GM04504 (cell line): ENCODE measurements around the gene TBC1D16.

Experiments
- DNase-seq: peaks from one replicate; pipeline ENCODE4 v3.0.0-alpha.2; 2012; ENCODE audit warnings: low read depth

TBC1D16 gene

DNA sequence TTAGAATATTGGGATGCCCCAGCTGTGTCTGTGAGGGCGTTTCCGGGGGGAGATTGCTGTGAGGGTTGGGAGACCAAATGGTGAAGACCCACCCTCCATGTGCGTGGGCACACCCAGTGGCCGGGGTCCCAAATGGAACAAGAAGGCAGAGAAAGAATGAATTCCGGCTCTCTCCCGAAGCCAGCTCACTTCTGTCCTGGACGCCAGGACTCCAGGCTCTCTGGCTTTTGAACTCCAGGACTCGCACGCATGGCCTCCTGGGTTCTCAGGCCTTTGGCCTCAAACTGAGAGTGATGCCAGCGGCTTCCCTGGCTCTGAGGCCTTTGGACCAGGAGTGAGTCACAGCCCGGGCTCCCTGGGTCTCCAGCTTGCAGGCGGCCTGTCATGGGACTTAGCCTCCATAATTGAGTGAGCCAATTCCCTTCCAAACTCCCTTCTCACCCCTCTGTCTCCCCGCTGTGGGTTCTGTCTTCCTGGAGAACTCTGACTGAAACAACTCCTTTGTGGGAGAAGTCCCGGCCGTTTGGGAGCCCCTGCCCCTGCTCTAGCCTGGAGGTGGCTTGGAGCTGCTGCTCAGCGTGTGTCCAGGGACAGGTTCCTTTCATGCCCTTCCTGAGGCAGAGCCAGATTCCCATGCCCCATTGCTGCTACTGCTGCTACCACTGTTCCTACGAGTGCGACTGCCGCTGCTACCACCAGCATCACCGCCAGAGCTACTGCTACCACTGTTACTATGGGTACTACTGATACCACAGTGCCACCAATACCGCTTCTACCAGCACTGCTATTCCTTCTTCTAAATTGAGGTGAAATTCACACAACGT lies 146.6 kb downstream of the TBC1D16 start:
- no peak for DNase-seq

DNA sequence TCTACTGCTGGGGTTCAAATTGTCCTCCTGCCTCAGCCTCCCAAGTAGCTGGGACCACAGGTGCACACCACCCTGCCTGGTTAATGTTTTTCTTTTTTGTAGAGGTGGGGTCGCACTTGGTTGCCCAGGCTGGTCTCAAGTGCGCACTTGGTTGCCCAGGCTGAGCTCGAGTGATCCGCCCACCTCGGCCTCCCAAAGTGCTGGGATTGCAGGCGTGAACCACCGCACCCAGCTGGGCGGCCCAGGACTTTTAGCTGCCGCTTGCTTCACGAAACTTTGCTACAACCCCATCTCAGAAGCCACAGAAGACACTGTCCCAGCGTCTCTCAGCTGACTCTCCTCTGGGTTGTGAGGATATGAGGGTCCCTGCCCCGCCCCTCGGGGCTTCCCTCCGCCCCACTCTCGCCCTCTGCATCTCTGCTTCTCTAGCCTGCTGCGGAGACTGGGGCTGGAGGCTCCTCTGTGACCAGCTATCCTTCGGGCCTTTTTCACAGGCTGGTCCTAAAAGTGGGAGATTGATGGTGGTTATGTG lies 147.6 kb downstream of the TBC1D16 start:
- DNase-seq, result no peak

DNA sequence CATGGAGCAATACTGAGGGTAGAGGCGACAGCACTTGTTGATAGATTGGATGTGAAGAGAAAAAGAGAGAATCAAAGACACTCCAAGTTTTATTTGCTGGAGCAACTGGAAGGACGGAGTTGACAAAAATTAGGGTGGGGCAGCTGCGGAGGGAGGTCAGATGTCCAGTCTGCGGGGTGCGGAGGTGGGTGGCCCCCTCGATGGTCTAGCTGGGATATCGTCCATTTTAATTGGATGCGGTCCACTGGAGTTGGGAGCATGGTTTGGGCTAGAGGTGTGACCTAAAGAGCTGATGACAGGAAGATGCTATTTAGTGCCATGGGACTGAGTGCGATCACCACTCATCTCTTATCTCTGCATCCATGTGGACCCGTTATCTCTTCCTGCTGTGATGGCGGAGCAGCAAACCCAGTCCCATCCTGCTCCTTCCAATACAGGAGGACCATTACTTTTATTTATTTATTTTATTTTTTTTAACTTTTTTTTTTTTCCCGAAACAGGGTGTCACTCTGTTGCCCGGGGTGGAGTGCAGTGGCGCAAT lies 148.2 kb downstream of the TBC1D16 start:
- no peak for DNase-seq

DNA sequence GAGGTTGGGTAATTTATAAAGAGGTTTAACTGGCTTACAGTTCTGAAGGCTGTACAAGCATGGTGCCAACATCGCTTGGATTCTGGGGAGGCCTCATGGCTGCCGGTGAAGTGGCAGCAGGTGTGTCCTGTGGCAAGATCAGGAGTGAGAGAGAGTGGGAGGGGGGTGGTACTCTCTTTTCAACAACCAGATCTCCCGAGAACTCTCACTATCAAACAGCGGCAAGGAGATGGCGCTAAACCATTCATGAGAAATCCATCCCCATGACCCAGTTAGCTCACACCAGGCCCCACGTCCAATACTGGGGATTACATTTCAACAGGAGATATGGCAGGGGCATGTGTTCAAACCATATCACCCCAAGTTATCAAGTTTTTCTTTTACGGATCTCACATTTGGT lies 152.5 kb downstream of the TBC1D16 start:
- DNase-seq, result no peak
